Middle frontal gyrus (tissue), 1 donor: ENCODE results near the gene IFT25.
A peak's percentile ranks its signal among the peaks of the same experiment; 100 is the strongest.
"Not testable (repeated sequence)": the region's sequence is repeated elsewhere in the genome, so short reads cannot be mapped to it uniquely, and the experiment has no call there.

Experiments used
- DNase-seq: peaks from one replicate; pipeline ENCODE4 v3.0.0-alpha.2; 2015; ENCODE audit warnings: low spot score; ENCODE audit errors: extremely low spot score

Gene IFT25

GRCh38 chr1:53945433-53946251, at the start of gene IFT25:
Gene IFT25, minus strand, starts transcription at chr1:53945699. Its CDS starts 5,617 bp downstream, at chr1:53940082.
- peak; percentile 86 for DNase-seq

- DNase-seq: not testable (repeated sequence)
These were observed 49.0 kb upstream of the IFT25 start for GRCh38 chr1:53994516-53994915.

- no peak for DNase-seq
These were observed 46.8 kb upstream of the IFT25 start for GRCh38 chr1:53992085-53992874.

- DNase-seq: no peak
These were observed 42.4 kb upstream of the IFT25 start for GRCh38 chr1:53987880-53988279.

GRCh38 chr1:53986458-53986857, 41.0 kb upstream of the IFT25 start:
- DNase-seq: no peak

GRCh38 chr1:53984726-53985125, 39.2 kb upstream of the IFT25 start:
- DNase-seq: no peak

GRCh38 chr1:53982763-53983104, 37.2 kb upstream of the IFT25 start:
- no peak for DNase-seq

- no peak for DNase-seq
These were observed 36.7 kb upstream of the IFT25 start for GRCh38 chr1:53982034-53982762.

- no peak for DNase-seq
These were observed 35.7 kb upstream of the IFT25 start for GRCh38 chr1:53981220-53981619.

- DNase-seq: no peak
These were observed 34.4 kb upstream of the IFT25 start for GRCh38 chr1:53979712-53980450.

GRCh38 chr1:53975861-53976260, 30.4 kb upstream of the IFT25 start:
- no peak for DNase-seq

GRCh38 chr1:53971718-53972117, 26.2 kb upstream of the IFT25 start:
- DNase-seq: no peak

- DNase-seq: not testable (repeated sequence)
These were observed 23.8 kb upstream of the IFT25 start for GRCh38 chr1:53969323-53969722.

- DNase-seq: no peak
These were observed 22.6 kb upstream of the IFT25 start for GRCh38 chr1:53968125-53968513.

GRCh38 chr1:53967409-53968124, 22.1 kb upstream of the IFT25 start:
- no peak for DNase-seq

GRCh38 chr1:53966794-53967193, 21.3 kb upstream of the IFT25 start:
- DNase-seq: no peak

GRCh38 chr1:53964109-53964508, 18.6 kb upstream of the IFT25 start:
- no peak for DNase-seq

GRCh38 chr1:53963460-53963859, 18.0 kb upstream of the IFT25 start:
- no peak for DNase-seq

GRCh38 chr1:53962395-53962794, 16.9 kb upstream of the IFT25 start:
- DNase-seq: no peak

- no peak for DNase-seq
These were observed 14.3 kb upstream of the IFT25 start for GRCh38 chr1:53959664-53960250.
